IPS-NIHi11 (cell line): ENCODE results near the gene FHIT.
A peak's percentile ranks its signal among the peaks of the same experiment; 100 is the strongest.

Experiments used
- DNase-seq: peaks from one replicate; pipeline ENCODE4 v3.0.0; 2012; ENCODE audit warnings: mixed read lengths, low spot score

FHIT gene

DNA sequence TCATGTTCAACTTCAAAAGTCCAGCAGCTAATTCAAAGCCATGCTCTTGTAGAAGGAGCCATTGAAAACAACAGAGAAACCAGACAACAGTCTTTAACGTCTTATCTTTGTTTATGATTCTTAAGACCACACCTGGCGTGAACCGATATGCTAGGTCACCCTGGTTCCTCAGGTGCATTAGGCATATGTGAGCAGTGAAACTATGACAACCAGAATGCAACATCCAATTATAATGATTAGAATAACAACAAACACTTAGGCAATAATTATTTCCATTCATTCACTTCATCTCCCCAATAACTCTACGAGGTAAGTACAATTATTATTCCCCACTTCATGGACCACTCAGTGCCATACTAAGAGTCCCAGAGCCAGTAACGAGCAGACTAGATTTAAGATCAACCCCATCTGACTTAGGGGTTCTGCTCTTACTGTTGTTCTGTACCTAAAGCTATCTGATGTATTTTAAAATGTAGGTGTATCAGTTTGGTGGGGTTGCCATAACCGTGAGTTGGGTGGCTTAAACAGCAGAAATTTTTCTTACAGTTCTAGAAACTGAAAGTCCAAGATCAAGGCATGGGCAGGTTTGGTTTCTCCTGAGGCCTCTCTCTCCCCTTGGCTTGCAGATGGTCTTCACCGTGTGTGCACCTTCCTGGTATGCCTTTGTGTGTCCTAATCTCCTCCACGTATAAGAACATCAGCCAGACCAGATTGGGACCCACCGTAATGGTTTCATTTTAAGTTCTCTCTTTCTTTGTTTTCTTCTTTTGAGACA is 1203.6 kb downstream of the FHIT start:
- DNase-seq = no peak

DNA sequence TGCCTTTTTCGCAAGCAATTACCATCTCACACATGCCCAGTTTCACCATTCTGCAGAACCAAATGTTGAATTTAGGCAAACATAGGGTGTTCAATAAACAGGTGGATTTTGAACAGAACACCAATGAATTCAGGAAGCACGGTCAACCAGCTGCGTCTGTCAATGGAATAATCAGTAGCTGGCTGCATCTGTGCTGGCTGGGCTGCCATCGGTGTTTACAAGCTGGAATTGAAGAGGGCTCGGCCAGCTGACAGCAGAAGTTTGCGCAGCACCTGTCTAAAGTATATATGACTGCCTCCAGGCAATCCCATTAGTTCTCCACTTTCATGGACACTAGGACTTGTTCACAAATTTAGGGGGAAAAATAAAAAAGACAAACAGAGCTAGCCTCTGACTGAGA is 1205.0 kb downstream of the FHIT start:
- no peak for DNase-seq

DNA sequence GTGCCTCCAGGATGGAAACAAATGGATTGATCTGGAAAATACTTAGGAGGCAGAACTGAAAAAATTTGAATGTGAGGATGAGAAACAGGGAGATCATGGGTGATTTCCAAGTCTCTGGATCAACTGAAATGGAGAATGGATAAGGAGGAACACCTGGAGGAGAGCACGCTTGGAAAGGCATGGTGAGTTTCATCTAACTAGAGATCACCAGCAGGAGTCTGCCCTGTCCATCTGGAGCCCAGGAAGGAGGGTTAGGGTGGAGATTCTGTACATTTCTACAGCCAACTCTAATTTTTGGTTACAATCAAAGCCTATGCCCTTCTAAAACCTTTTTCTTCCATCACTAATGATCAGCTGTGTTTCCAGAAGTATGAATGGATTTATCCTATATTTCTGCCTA is 1205.6 kb downstream of the FHIT start:
- DNase-seq = no peak

DNA sequence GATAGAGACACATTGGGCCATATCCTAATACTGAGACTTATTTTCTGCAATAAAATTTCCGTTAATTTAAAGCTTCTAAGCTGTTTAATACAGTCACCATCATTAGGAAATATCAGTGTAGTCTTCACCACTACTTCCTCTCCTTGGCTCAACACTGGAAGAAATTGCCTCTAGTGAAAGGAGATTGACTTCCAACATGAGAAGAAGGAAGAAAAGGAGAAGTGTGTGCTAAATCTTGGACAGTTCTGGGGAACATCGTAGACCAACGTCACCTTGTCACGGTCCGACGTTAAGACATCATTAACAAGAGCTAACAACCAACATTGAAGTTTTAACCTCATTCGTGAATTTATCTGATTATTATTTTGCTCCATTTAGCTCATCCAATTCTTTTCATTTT is 1214.4 kb downstream of the FHIT start:
- no peak for DNase-seq

DNA sequence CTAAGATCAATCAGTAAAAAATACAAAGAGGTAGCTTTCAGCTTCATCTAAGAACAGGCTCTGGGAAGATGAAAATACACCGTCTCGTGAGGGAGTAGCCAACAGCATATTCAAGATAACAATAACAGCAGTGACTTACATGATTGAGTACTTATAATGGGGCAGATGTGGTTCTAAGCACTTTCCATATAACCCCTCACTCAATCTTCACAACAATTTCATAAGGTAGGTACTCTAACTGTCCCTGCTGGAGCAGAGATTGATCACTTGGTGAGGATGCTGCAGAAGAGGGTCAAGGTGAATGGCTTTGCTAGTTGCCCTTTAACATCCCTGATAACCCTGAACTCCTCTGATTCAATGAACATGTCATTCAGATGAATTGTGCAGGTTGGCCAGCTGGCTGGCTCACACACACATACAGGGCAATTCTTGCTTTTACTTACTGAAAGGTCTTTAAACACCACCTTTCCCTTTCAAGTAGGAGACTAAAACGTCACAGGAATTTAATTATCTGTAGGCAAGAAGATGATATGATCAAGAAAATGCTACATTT is 1217.3 kb downstream of the FHIT start:
- no peak for DNase-seq

DNA sequence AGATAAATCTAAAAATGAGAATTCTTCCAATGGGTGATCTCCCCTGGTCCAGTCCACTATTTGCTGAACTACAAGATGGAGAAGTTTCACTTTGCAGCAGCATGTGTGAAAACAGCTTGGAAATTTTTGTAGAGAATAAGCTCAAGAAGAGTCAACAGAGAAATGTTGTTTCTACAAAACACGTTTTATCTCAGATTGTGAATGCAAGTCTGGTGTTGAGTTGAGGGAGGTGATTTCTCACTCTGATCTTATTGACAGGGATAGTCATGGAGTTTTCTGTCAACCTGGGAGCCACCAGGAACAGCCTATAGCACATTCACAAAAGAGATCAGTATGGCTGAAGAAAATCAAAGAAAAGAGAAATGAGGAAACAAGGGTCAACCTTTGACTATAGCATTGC is 1220.3 kb downstream of the FHIT start:
- no peak for DNase-seq

DNA sequence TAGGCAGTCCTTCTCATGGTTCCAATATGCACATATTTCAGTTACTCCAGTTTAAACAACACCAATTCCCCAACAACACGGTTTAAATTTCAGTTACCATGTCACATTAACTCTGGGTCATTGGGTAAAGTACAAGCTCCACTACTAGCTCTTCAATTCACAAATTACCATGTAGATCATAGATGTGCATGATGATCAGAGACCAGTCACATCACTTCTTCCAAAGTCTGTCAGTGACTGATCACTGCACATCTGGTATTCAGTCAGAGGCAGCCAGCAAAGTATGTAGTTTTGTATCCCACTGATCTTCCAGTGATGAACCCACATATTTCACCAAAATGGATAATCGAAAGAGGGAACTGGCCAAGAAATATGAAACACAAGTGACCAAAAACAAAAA is 1223.0 kb downstream of the FHIT start:
- DNase-seq = no peak

DNA sequence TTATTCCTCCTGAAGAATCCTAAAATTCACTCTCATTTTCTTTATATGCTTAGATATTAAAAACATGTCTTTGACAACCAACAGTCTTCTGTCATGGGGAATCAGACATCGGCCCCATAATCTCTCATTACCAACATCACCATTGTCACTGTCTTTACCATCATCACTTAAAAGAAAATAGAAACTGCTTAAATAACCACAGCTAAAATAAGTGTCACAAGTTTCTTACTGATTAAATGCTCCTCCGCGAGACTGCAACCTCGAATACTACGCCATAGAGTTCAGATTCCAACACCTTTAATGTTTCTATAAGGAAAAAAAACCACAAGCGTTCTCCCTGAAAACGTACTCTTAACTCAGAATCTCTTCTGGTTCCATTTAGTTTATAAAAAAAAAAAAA is 1223.9 kb downstream of the FHIT start:
- no peak for DNase-seq

DNA sequence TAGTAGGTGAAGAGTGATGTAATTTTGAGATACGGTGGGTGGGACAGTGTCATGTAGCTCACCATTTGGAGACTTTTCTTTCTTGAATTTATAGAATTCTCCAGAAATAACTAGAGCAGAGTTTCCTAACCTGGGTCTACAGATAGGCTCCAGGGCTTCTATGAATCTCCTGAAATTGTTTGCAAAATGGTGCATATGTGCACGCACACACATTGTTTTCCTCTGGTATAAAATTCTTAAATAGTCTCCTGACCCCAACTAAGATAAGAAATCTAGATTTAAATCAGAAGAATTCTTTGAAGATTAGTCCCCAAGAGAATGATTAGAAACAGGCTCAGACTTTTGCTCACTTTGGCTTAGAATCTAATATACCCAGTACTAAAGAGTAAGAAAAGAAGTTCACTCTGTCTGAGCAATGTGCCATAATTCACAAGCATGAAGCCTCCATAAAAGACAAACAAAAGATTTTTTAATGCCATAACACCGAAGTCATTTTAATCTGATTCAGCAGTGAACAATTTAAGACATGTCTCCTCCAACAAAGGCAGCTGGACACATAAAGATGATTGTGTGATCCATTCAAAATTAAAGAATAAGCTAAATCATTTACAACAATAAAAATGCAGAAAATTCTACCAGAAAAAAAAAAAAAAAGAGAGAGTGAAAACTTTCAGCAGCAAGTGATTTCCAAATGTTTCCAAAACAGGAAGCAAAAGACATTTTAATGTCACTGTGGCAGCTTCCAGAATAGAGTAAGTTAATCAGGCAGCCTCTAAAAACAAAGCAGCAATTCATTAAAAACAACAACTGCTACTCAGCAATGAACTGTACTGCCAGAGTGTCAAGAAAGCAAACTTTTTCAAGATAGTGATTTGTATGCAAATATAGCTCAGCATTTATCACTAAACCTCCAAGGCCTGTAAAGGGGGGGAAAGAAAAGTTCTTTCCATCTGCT is 1225.9 kb downstream of the FHIT start:
- DNase-seq = no peak

DNA sequence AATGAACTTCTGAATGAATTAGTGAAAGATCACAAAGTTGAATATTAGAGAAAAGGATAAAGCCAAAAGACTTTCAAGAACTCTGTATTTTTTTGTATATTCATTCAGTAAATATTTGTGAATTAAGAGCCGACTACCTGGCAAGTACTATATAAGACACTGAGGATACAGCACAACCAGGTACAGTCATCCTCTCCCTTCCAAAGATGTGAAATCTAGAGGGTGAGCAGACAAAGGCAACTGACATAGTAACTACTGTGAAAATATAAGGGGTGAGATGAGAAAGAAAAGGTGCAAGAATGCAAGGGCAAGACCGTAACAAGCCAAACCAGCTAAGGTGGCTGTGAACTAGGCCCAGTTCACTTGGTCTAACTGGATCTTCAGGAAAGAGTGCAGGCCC is 1226.9 kb downstream of the FHIT start:
- DNase-seq = no peak

DNA sequence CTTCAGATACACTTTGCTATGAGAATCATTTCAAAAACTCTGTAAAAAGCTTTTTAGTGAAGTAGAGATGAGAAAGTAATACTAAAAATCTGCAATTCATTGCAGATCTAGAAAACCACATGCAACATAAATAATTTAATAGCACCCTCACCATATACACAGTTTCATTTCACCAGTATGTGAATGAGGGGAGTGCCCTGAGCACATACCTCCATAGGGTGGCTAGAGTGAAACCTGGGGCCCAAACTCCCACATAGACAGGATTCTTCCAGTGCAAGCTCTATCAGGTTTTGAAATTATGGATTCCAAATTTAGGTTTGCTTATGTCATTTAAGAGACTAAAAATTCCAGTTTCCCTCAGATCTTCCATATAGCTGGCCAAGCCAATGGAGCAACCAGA is 1228.1 kb downstream of the FHIT start:
- DNase-seq = no peak

DNA sequence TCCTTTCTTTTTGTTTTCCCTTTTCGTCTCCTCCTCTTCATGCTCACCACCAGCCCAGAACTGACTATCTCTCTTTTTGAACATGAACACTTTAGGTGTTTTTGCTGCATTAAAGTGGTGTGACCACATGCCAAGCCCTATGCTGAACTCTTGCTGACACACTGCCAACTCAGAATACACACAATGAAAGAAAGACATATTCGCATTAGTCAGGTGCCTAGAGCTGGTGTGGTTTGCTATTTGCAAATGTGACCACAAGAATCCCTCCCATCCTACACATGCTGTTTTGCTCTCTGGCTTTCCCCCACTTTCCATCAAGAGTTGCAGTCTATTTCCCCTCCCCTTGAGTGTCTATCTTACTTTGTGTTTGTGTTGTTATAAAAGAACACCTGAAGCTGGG is 1233.6 kb downstream of the FHIT start:
- no peak for DNase-seq

DNA sequence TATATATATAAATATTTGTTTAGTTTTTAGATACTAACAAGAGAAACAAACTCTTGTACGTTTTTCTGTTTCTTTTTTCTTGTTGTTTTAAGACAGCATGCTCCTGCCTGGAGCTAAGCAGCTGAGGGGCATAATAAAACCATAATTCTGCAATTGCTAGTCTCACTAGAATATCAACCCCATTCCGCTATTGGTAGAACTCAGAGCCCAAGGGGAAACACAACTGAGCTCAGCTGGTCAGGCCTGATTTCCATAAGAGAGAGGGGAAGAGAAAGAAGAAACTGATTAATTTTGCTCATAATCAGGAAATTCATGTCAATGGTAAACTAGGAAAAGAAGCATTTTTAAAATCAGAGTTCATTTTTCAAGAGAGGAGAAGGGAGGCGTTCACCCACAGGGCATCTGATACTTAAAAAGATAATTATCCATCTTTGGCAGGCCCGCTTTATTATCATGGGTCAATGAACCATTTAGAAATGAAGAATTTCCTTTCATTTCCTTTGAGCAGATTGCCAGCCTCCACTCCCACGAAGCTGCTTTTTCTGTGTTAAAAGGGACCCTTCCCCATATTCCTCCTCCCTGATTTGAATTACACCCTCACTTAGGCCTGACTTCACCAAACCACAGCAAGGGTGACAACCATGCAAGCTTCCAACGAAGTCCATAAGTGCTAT is 1236.1 kb downstream of the FHIT start:
- DNase-seq = no peak

DNA sequence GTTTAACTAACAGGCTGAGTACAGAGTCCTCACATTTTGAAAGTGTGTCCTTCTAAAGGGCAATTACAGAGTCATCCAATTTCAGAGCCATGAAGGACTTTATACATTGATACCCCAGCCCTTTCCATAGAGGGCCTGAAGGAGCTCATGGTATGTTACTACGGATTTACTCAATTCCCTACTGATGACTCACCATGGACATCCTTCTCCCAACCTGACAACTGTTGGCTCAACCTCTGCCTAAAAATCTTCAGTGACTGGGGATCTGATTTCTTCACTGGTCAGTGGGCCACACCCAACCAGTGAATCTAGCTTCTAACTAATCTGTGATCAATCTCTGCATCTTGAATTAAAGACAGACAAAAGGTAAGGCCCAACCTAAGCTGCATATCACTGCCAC is 1238.0 kb downstream of the FHIT start:
- no peak for DNase-seq

DNA sequence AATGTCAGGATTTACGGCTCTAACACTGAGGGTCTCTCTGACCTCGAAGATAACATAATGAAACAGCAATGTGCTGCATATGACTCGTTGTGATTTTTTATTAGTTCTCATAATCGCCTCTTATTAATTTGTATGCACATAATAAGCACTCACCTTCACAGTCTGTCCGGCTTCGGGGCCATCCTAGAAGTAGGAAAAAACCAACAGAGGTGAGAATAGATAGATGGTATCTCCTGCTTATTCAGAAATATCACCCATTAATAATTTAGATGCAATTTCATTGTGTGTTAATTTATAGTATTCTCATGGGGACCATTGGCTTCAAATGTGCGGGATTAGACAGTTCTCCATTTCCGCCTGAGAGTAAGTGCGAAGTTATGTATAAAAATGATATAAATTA is 1240.0 kb downstream of the FHIT start:
- DNase-seq = no peak

DNA sequence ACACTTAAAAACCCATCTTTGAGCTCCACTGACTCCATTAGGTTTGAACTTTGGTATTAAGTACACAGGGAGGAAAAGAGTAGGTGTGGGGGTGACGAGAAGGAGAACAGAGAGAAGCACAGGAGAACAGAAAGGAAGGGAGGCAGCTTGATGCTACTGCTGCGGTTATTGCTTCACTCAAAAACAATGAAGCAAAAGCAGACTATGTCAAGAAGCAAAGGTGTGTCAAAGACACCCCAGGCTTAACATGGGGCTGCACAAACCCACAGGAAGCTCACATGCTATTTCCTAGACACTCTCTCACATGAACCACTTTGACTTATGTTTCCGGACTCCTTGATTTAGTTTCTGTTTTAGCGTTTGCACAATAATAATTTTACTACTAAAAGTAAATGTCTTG is 1240.5 kb downstream of the FHIT start:
- no peak for DNase-seq

DNA sequence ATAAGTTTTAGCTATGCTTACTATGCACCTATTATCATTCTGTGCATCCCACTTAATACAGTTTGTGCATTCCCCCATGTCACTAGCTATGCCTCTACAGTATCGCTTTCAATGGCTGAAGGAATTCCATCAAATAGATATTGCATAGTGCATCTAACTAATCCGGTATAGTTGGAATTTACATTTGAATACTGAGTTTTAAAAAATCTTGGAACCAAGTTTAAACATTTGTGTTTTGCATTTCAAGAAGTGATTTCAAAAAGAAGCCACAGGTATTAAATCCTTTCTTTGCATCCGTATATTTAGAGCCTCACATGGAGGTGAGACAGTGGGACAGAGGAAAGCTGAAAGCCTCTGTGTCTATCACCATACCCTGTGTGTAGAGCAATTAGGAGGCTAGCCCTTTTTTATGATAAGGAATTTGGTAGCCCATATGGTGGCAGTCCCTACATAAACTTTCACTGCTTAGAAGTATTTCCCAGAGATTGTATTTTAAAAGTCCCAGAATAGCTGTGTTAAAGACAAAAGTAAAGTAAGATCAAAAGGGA is 1241.2 kb downstream of the FHIT start:
- no peak for DNase-seq

DNA sequence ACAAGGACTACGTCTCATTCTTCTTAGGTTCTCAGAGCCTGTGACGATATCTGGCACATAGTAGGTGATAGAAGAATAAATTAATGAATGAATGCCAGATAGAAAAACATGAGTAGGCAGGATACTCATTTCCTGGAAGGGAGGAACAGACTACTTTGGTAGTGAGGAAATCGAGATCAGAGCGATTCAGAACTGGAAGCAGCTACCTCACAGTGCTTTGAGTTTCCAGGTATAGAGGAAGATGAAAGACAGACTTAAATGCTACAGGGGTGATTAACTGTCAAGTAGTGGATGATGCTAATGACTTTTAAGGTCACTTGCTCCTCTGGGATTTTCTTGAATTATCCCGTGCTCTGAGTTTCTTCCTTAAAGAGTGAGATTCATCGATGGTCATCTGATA is 1249.9 kb downstream of the FHIT start:
- no peak for DNase-seq

DNA sequence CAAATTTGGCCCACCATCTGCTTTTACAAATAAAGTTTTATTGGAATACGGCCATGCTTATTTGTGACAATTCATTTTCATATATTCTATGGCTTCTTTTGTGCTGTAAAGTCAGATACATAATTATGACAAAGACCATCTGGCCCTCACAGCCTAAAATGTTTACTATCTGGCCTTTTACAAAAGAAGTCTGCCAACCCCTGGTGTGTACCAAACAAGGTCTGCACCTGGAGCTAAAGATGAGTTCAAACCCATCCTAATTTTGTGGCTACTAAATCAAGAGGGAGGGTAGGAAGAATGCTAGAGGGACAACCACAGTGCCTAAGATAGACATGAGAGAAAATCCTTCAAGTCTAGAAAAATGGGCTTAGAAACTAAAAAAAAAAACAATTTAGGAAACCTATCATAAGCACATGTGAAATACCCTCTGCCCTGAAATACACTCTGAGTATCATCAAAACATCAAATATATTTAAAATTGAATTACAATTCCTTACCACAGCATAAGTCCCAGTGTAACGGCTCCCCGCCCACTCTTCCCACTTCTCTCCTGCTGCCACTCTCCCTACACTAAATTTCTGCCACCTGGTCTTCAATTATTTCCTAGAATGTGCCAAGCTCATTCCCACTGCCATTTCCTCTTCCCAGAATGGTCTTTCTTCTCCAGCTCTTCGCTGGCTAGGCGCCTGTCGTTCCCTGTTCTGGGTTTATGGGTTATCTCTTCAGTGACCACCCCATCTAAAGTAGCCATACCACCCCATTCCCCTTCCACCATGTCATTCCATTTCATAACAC is 1250.7 kb downstream of the FHIT start:
- DNase-seq = no peak

DNA sequence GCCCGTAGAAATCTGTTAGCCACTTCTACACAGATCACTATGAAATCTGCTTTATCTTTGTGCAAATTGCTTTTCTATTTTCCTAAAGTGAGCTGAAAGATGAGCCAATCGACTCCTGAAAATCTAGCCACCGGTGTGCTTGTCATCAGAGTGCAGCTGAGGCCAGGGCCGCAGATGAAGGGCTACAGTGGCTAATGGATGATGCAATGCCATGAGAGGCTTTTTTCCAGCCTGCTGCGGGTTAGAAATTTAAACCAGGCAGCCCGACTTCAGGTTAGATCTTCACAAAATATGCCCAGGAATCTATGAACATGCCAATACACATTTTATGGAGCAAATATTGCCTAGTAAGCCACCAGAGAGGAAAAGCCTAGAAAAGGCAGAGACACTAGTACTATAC is 1253.2 kb downstream of the FHIT start:
- peak; percentile 11 for DNase-seq

DNA sequence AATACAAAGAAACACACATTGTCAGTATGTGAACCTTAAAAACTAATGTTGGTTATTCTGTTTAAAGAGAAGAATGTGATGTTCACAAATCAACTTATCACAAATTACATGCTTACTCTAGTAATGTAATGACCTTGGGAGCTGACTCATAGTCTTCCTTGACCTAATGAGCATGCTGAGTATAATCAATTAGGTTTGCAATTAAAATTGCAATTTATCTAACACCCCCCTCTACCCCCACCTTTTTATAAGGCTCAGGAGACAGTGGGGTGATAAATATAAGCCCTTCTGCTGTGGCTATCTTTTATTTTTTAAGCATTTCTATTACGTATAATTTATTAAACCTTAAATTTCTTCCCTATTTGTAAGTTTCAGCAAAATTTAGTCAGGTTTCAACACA is 1253.7 kb downstream of the FHIT start:
- no peak for DNase-seq
